RWPE2 (cell line): ENCODE results near the gene DSCAM.

Experiments
- ATAC-seq: fragments of 200-7000 bp; cut with Tn5 transposase; 3 replicates; pipeline ENCODE4 v1.9.1; 2021; ENCODE audit warnings: low read depth
- DNase-seq: peaks from one replicate; pipeline ENCODE4 v3.0.0-alpha.2; 2020; ENCODE audit warnings: low spot score
- H3K27ac ChIP-seq: fragments of 450-650 bp; 2 replicates; pipeline ENCODE4 v1.5.1; 2017; ENCODE audit warnings: mild to moderate bottlenecking; ENCODE audit not compliant: poor library complexity, severe bottlenecking
- H3K27me3 ChIP-seq: fragments of 250-450 bp; sonication (Bioruptor Pico); 2 replicates; pipeline ENCODE4 v1.5.1; 2021; ENCODE audit warnings: mild to moderate bottlenecking, moderate library complexity; ENCODE audit not compliant: insufficient read depth, poor library complexity, severe bottlenecking
- H3K36me3 ChIP-seq: fragments of 250-450 bp; sonication (Bioruptor Pico); 2 replicates; pipeline ENCODE4 v1.5.1; 2020; ENCODE audit warnings: low read depth, mild to moderate bottlenecking, moderate library complexity
- H3K4me1 ChIP-seq: fragments of 250-450 bp; sonication (Bioruptor Pico); 2 replicates; pipeline ENCODE4 v1.5.1; 2021; ENCODE audit warnings: mild to moderate bottlenecking, moderate library complexity; ENCODE audit not compliant: insufficient read depth, poor library complexity, severe bottlenecking
- H3K4me3 ChIP-seq: fragments of 250-450 bp; sonication (Bioruptor Pico); 2 replicates; pipeline ENCODE4 v1.5.1; 2021; ENCODE audit warnings: mild to moderate bottlenecking, moderate library complexity; ENCODE audit not compliant: severe bottlenecking
- H3K9me3 ChIP-seq: fragments of 250-450 bp; sonication (Bioruptor Pico); 2 replicates; pipeline ENCODE4 v1.5.1; 2021; ENCODE audit warnings: mild to moderate bottlenecking, moderate library complexity; ENCODE audit not compliant: severe bottlenecking
- CTCF ChIP-seq: fragments of 450-650 bp; IDR thresholded peaks from one replicate; pipeline ENCODE4 v1.5.1; 2017; ENCODE audit warnings: mild to moderate bottlenecking, moderate library complexity; ENCODE audit not compliant: poor library complexity, severe bottlenecking

DSCAM gene

GRCh38 chr21:40553781-40554180 is 293.2 kb downstream of the DSCAM start:
- H3K4me1 ChIP-seq: no peaks in the 10 kb centered on the region
- H3K36me3 ChIP-seq: no peaks in the 10 kb centered on the region
- H3K9me3 ChIP-seq: no peaks in the 10 kb centered on the region
- no peak for DNase-seq
- TF ChIP-seq CTCF: no peak
- H3K4me3 ChIP-seq: no peak overlapping the region
- H3K27ac ChIP-seq: no peak overlapping the region
- no peaks in the 10 kb centered on the region for H3K27me3 ChIP-seq
- ATAC-seq: no peak

- H3K9me3 ChIP-seq: no peaks in the 10 kb centered on the region
- no peaks in the 10 kb centered on the region for H3K27me3 ChIP-seq
- no peak for DNase-seq
- H3K4me1 ChIP-seq: no peaks in the 10 kb centered on the region
- no peak for TF ChIP-seq CTCF
- H3K27ac ChIP-seq: no peak overlapping the region
- ATAC-seq: no peak
- no peaks in the 10 kb centered on the region for H3K36me3 ChIP-seq
- no peak overlapping the region for H3K4me3 ChIP-seq
Measured at GRCh38 chr21:40547906-40548513, 298.9 kb downstream of the DSCAM start.

- no peak for TF ChIP-seq CTCF
- Histone ChIP-seq H3K27ac (no peak overlapping the region), H3K4me3 (no peak overlapping the region), H3K4me1 (no peaks in the 10 kb centered on the region), H3K9me3 (no peaks in the 10 kb centered on the region), H3K27me3 (no peaks in the 10 kb centered on the region), H3K36me3 (no peaks in the 10 kb centered on the region)
- DNase-seq (no peak), ATAC-seq (no peak)
Measured at GRCh38 chr21:40546647-40547046, 300.3 kb downstream of the DSCAM start.

- ATAC-seq: no peak
- Histone ChIP-seq H3K4me1 (no peaks in the 10 kb centered on the region), H3K4me3 (no peak overlapping the region), H3K36me3 (no peaks in the 10 kb centered on the region), H3K27ac (no peak overlapping the region), H3K27me3 (no peaks in the 10 kb centered on the region), H3K9me3 (no peaks in the 10 kb centered on the region)
- DNase-seq: no peak
- no peak for TF ChIP-seq CTCF
Measured at GRCh38 chr21:40540216-40540615, 306.7 kb downstream of the DSCAM start.

- H3K4me3 ChIP-seq: no peak overlapping the region
- H3K27ac ChIP-seq: no peak overlapping the region
- DNase-seq (no peak), ATAC-seq (no peak)
- no peaks in the 10 kb centered on the region for H3K36me3 ChIP-seq
- TF ChIP-seq CTCF: no peak
- no peaks in the 10 kb centered on the region for H3K27me3 ChIP-seq
- no peaks in the 10 kb centered on the region for H3K4me1 ChIP-seq
- H3K9me3 ChIP-seq: no peaks in the 10 kb centered on the region
Measured at GRCh38 chr21:40534886-40535285, 312.1 kb downstream of the DSCAM start.
